SK-N-MC (cell line): ENCODE data around the gene KRT37.

Source experiments
- DNase-seq: peaks from one replicate; pipeline ENCODE4 v3.0.0-alpha.2; 2011; ENCODE audit warnings: low read depth, low spot score
- H3K27ac ChIP-seq: fragments of 200-600 bp; sonication (generic); 2 replicates; pipeline ENCODE4 v1.5.1; 2016; ENCODE audit warnings: mixed run types
- H3K36me3 ChIP-seq: fragments of 200-600 bp; sonication (generic); 2 replicates; pipeline ENCODE4 v1.6.1; 2017; ENCODE audit warnings: antibody characterized with exemption, low read length, mixed read lengths; ENCODE audit not compliant: insufficient read depth
- H3K4me3 ChIP-seq: fragments of 200-600 bp; sonication (generic); 2 replicates; pipeline ENCODE4 v1.5.1; 2016
- H3K9ac ChIP-seq: fragments of 200-600 bp; sonication (generic); 2 replicates; pipeline ENCODE4 v1.8.0; 2017; ENCODE audit warnings: mixed run types, mixed read lengths; ENCODE audit not compliant: insufficient read length
- H3K9me3 ChIP-seq: fragments of 200-600 bp; sonication (generic); 2 replicates; pipeline ENCODE4 v1.6.1; 2017; ENCODE audit warnings: low read depth, mild to moderate bottlenecking, antibody characterized with exemption, low read length, moderate library complexity, mixed read lengths
- EZH2 ChIP-seq: fragments of 200-600 bp; sonication (generic); IDR thresholded peaks from one replicate; pipeline ENCODE4 v1.6.1; 2017; ENCODE audit warnings: antibody characterized with exemption
- FOXP2 ChIP-seq: optimal IDR thresholded peaks from 2 replicates; pipeline ENCODE3; 2011; ENCODE audit warnings: mild to moderate bottlenecking, moderate library complexity; ENCODE audit not compliant: insufficient read depth; ENCODE audit errors: extremely low read length, control extremely low read depth
- POLR2AphosphoS5 ChIP-seq: IDR thresholded peaks from 2 replicates; pipeline ENCODE4 v1.6.1; 2012; ENCODE audit warnings: mild to moderate bottlenecking, low read depth, low read length, borderline replicate concordance

Gene KRT37

DNA sequence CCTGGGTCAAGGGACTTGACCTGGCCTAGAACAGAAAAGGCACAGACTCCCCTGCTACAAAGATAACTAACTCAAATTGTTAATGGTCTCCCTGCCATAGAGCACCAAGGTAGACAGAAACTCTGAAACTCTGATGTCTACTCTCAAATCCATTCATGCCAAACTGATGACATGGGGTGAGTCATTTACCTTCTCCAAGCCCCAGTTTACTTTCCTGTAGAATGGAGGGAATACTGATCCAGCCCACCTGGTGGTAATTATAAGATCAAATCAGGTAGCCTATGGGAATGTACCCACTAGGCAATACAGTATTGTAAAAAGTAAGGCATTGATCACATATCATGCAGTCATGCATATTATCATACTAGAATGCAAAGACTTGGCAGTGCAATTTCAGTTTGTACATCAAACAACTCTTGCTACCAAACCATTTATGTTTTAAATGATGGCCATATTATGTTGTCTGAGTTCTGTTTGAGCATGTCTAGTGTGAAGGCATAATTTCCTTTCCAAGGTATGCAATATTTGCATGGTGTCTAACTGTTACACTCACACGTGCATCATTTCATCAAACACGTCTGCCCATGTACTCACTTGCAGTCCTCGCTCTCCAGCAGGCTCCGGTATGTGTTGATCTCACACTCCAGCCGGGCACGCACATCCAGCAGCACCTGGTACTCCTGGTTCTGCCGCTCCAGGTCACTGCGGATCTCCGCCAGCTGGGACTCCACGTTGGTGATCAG is 30.0 kb downstream of the KRT37 start:
- DNase-seq, result no peak
- H3K9ac ChIP-seq, result no peak overlapping the region
- H3K9me3 ChIP-seq, result no peaks in the 10 kb centered on the region
- TF ChIP-seq FOXP2 (no peak), POLR2AphosphoS5 (no peak), EZH2 (no peak)
- H3K4me3 ChIP-seq, result no peak overlapping the region
- H3K27ac ChIP-seq, result no peak overlapping the region
- no peaks in the 10 kb centered on the region for H3K36me3 ChIP-seq

DNA sequence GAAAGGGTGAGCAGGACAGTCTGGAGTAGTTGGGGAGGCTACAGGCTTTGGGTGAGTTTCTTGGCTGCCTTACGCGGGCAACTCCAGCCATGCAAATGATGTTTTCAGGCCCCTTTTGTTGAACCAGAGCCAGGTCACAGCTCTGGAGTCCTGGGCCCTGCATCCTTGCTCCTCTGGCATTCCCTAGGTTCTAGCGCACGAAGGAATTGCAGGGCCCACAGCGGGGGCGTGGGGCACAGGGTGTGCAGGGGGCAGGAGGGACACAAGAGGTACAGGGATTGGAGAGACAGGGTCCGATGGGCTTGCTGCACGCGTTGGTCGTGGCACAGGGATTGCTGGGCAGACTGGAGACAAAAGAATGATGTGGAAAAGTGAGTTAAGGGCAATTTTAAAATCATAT is 30.6 kb downstream of the KRT37 start:
- Histone ChIP-seq H3K9ac (no peak overlapping the region), H3K4me3 (no peak overlapping the region), H3K27ac (no peak overlapping the region), H3K9me3 (no peaks in the 10 kb centered on the region), H3K36me3 (no peaks in the 10 kb centered on the region)
- no peak for DNase-seq
- TF ChIP-seq EZH2 (no peak), FOXP2 (no peak), POLR2AphosphoS5 (no peak)

DNA sequence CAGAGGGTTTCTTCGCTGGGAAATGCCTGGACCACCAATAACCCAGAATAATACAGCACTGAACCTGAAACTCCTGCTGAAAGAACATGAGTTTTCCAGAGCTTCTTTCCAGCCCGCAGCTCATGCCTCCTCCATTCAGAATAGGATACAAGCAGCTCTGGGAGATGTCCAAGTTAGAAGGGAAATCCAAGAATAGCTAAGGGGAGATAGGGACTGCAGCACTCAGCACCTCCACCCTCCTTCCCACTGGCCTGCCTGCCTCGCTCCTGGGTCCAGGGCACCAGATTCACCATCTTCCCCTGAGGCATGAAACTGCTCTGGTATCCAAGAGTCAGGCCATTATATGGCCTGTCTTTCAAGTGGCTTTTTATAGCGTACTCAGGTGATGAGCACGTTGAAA is 31.1 kb downstream of the KRT37 start:
- Histone ChIP-seq H3K27ac (no peak overlapping the region), H3K4me3 (no peak overlapping the region), H3K9ac (no peak overlapping the region), H3K9me3 (no peaks in the 10 kb centered on the region), H3K36me3 (no peaks in the 10 kb centered on the region)
- TF ChIP-seq FOXP2 (no peak), EZH2 (no peak), POLR2AphosphoS5 (no peak)
- DNase-seq, result no peak

DNA sequence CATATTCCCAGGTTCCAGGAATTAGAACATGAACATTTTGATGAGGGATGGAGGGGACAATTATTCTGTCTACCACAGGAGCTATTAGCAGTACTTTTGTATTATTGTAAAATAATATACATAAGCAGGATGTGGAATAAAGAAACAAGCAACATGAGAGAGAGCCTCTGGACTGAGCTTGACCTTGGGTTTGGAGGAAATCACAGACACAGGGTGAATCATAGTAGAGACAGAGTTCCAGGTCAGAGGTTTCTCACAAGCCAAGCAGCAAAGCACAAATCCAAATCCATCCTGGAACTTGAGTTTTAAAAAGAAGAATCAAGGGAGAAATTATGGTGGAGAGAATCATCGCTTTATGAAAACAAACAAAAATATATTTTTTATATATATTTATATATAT is 32.1 kb downstream of the KRT37 start:
- TF ChIP-seq POLR2AphosphoS5, result no peak
- TF ChIP-seq EZH2, result no peak
- TF ChIP-seq FOXP2, result no peak
- H3K36me3 ChIP-seq, result no peaks in the 10 kb centered on the region
- H3K4me3 ChIP-seq, result no peak overlapping the region
- no peak for DNase-seq
- H3K9ac ChIP-seq, result no peak overlapping the region
- no peaks in the 10 kb centered on the region for H3K9me3 ChIP-seq
- H3K27ac ChIP-seq, result no peak overlapping the region

DNA sequence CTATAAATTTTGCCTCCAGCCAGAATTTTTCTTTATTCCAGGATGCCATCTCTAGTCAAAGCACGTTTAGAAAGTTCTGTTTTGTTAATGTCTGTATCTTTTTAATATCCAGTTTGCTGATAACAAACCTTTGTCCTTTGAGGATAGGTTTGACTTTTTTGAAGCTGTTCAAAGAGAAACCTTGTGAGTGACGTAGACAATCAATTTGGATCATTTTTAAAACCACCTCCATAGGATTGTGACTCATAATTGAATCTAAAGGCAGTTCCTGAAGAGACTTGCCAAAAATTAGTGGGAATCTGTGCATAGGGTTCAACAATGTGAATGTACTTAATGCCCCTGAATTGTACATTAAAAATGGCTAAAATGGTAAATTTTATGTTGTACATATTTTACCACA is 32.9 kb downstream of the KRT37 start:
- Histone ChIP-seq H3K27ac (no peak overlapping the region), H3K9me3 (no peaks in the 10 kb centered on the region; the same call in 1 of the 2 replicates), H3K36me3 (peaks cover 1% of the 10 kb centered on the region; the same call in 1 of the 2 replicates), H3K4me3 (no peak overlapping the region), H3K9ac (no peak overlapping the region)
- no peak for TF ChIP-seq POLR2AphosphoS5
- no peak for TF ChIP-seq EZH2
- no peak for TF ChIP-seq FOXP2
- no peak for DNase-seq

DNA sequence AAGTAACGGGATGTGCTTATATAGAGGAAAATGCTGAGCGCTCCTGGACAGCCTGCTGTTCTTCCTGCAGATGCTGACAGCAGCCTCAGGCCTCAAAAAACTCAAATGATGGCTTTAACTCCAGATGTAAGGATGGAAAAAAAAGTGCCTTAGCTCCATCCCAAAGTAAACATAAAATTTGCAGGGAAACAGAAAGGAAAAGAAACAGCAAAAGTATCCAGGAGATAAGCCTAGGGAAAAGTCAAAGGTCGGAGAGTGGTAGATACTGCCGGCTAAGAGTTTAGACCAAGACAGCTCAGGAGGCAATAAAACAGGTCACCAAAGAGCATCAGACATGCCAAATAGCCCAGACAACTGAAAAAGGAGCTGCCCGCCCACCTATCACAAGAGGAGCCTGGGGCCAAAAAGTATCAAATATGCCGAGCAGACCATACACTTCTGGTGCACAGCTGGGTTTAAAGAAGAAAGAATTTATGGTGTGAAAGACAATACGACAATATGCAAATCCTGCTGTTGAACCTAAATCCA is 33.9 kb downstream of the KRT37 start:
- Histone ChIP-seq H3K9ac (no peak overlapping the region), H3K4me3 (no peak overlapping the region), H3K9me3 (no peaks in the 10 kb centered on the region; the same call in 1 of the 2 replicates), H3K36me3 (peaks cover 5% of the 10 kb centered on the region; the same call in 1 of the 2 replicates), H3K27ac (no peak overlapping the region)
- no peak for DNase-seq
- TF ChIP-seq EZH2 (no peak), FOXP2 (no peak), POLR2AphosphoS5 (no peak)

DNA sequence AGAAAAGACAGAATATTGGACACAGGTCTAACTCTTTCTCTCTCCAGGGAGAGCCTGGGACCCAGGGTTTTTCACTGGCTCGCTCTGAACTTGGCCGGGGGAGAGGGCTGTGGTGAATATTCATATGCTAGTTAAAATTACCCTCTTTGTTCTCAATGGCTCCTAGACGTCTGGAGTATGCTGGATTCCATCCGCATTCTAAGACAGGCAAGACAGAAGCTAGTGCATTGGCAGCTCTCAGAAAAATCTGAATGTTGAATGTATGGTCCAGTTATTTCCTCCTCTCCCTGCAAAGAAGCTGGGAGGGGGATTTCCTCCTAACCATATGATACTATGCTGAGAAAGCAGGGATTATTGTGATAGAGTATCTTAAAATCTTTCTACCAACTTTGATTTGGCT is 36.7 kb downstream of the KRT37 start:
- DNase-seq, result no peak
- TF ChIP-seq POLR2AphosphoS5 (no peak), FOXP2 (no peak), EZH2 (no peak)
- Histone ChIP-seq H3K4me3 (no peak overlapping the region), H3K36me3 (peaks cover 5% of the 10 kb centered on the region; the same call in 1 of the 2 replicates), H3K9ac (no peak overlapping the region), H3K27ac (no peak overlapping the region), H3K9me3 (no peaks in the 10 kb centered on the region; the same call in 1 of the 2 replicates)

DNA sequence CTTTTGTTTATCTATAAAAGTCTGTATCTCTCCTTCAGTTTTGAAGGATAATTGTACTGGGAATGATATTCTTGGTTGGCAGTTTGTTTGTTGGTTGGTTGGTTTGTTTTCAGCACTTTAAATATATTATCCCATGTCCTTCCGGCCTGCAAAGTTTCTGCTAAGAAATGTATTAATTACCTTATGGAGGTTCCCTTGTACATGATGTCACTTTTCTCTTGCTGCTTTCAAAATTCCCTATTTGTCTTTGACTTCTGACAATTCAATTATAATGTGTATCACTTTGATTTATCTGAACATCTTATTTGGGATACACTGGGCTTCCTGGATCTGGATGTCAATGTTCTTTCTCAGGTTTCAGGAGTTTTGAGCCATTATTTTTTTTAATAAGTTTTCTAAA is 38.2 kb downstream of the KRT37 start:
- DNase-seq, result no peak
- Histone ChIP-seq H3K27ac (no peak overlapping the region), H3K4me3 (no peak overlapping the region), H3K9ac (no peak overlapping the region), H3K36me3 (peaks cover 5% of the 10 kb centered on the region; the same call in 1 of the 2 replicates), H3K9me3 (no peaks in the 10 kb centered on the region; the same call in 1 of the 2 replicates)
- no peak for TF ChIP-seq FOXP2
- TF ChIP-seq EZH2, result no peak
- TF ChIP-seq POLR2AphosphoS5, result no peak

DNA sequence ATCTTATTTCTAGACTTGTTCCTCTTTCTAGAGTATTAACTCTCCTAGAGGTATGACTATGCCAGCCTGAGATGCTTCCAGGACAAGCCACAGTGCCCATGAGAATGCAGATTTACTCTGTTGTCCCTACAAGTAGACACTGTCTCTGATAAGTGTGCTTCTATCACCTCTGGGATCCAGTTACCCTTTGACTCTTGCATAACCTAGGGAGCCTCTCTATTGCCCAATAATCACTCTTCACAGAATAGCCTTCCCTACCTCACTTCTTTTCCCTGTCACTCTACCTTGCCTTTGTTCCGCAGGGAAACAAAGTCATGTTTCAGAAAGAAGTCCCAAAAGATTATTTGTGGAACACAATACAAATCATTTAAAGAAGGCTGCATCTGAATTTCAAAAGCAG is 40.7 kb downstream of the KRT37 start:
- Histone ChIP-seq H3K27ac (no peak overlapping the region), H3K36me3 (peaks cover 5% of the 10 kb centered on the region; the same call in 1 of the 2 replicates), H3K4me3 (no peak overlapping the region), H3K9me3 (no peaks in the 10 kb centered on the region; the same call in 1 of the 2 replicates), H3K9ac (no peak overlapping the region)
- DNase-seq, result no peak
- TF ChIP-seq POLR2AphosphoS5, result no peak
- no peak for TF ChIP-seq FOXP2
- TF ChIP-seq EZH2, result no peak
